ENCODE data around the gene WDFY4.

WDFY4 gene

GRCh38 chr10:48924988-48925387 lies 240.3 kb downstream of the WDFY4 start:
- no peak for DNase-seq

- no peak for DNase-seq
Measured at GRCh38 chr10:48926255-48926654, 241.6 kb downstream of the WDFY4 start.

GRCh38 chr10:48926764-48927540 lies 242.3 kb downstream of the WDFY4 start:
- DNase-seq: no peak

GRCh38 chr10:48929413-48929990 lies 244.8 kb downstream of the WDFY4 start:
- DNase-seq: no peak

GRCh38 chr10:48931188-48931587 lies 246.5 kb downstream of the WDFY4 start:
- DNase-seq: no peak

- DNase-seq: no peak
Measured at GRCh38 chr10:48932831-48933664, 248.4 kb downstream of the WDFY4 start.

GRCh38 chr10:48934672-48935501 lies 250.2 kb downstream of the WDFY4 start:
- DNase-seq: no peak

- DNase-seq: no peak
Measured at GRCh38 chr10:48935577-48935976, 250.9 kb downstream of the WDFY4 start.

- no peak for DNase-seq
Measured at GRCh38 chr10:48937796-48938195, 253.1 kb downstream of the WDFY4 start.

- DNase-seq: no peak
Measured at GRCh38 chr10:48938281-48938680, 253.6 kb downstream of the WDFY4 start.

GRCh38 chr10:48938990-48939536 lies 254.4 kb downstream of the WDFY4 start:
- no peak for DNase-seq

GRCh38 chr10:48939790-48940325 lies 255.2 kb downstream of the WDFY4 start, which contains the start of gene LRRC18:
LRRC18 (minus strand) TSS chr10:48939840; CDS start chr10:48914155, 25,685 bp downstream.
- no peak for DNase-seq

- DNase-seq: no peak
Measured at GRCh38 chr10:48940372-48940771, 255.7 kb downstream of the WDFY4 start.

GRCh38 chr10:48940958-48941357 lies 256.3 kb downstream of the WDFY4 start:
- DNase-seq: no peak

- DNase-seq: no peak
Measured at GRCh38 chr10:48941427-48942075, 256.9 kb downstream of the WDFY4 start.

GRCh38 chr10:48943096-48943495 lies 258.4 kb downstream of the WDFY4 start:
- DNase-seq: no peak

GRCh38 chr10:48944171-48944570 lies 259.5 kb downstream of the WDFY4 start:
- DNase-seq: no peak

GRCh38 chr10:48945441-48946130 lies 260.9 kb downstream of the WDFY4 start:
- no peak for DNase-seq

- DNase-seq: no peak
Measured at GRCh38 chr10:48946332-48946731, 261.7 kb downstream of the WDFY4 start.

GRCh38 chr10:48946891-48947500 lies 262.3 kb downstream of the WDFY4 start:
- no peak for DNase-seq
